ENCODE measurements around the gene PTPRJ. TPM values are rescaled to one million over a fixed set of nuclear protein-coding genes. Genes with fewer than 3 reads are reported as not detected.

PTPRJ gene
- total and polyA plus RNA-seq, 9 of the 15 experiments (the other 6 are each of a cell fraction or from before 2014, with no cell fraction given): 0.56 to 10.7 (median 4.8) TPM

DNA sequence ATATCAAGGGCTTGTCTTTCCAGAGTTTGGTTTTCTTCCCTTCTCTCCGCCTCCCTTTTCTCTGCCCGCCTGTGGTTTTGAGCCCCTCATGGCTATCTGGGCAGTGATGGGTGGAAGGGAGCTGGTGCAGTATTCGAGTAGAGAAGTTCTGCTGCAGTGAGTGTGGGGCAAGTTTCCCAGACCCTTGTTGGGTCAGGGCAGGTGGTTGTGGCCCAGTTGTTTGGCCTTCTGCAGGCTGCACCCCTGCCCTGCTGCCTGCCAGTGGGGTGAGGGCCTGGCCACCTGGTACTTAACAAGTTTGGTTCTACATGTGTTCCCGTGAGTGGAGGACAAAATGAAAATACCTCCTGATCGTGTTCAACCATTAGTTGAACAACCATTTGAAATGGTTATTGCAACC, 65.2 kb downstream of the PTPRJ start:
- intact Hi-C loops (cut with micrococcal nuclease) (no loop called here), in situ Hi-C loops (cut with MboI) (no loop called here)
- Histone ChIP-seq H3K27ac (ENCODE audit: extremely low read depth, low read depth, low read length) (no peak overlapping the region), H3K9me1 (ENCODE audit: control insufficient read depth, insufficient read depth, low read length) (no peaks in the 10 kb centered on the region), H3K27me3 (ENCODE audit: control insufficient read depth in 2 of 2, insufficient read depth in 2 of 2, low read length in 2 of 2) (no peaks in the 10 kb centered on the region), H3K4me1 (replicated peaks in 1 of 2; ENCODE audit: control insufficient read depth in 2 of 2, insufficient read depth in 2 of 2, low read length in 2 of 2) (no peaks in the 10 kb centered on the region; a peak in 1 of 5 replicates), H4K20me1 (replicated peaks; ENCODE audit: control insufficient read depth, insufficient read depth, low read length) (peaks cover 3% of the 10 kb centered on the region; the same call in 1 of the 2 replicates), H2AFZ (ENCODE audit: low read depth, low read length) (no peak overlapping the region), H3K4me3 (no peak overlapping the region), H3K79me2 (ENCODE audit: control insufficient read depth, insufficient read depth, low read length) (no peaks in the 10 kb centered on the region), H3K4me2 (ENCODE audit: insufficient read depth, low read length) (no peak overlapping the region), H3K9me3 (replicated peaks; ENCODE audit: control insufficient read depth, insufficient read depth, low read depth, low read length) (no peaks in the 10 kb centered on the region), H3K9ac (ENCODE audit: insufficient read depth in 1 of 2, low read depth in 2 of 2, low read length in 2 of 2) (peak overlapping the region in 1 of 2 experiments; percentile 54; a peak in 1 of 4 replicates), H3K36me3 (ENCODE audit: control insufficient read depth, insufficient read depth, low read length) (no peaks in the 10 kb centered on the region)
- DNase-seq (ENCODE audit: extremely low read depth in 1 of 4, low spot score in 3 of 4) (no peak), ATAC-seq (no peak), FAIRE-seq (no peak)
- BruUV-seq (replicated peaks): no TSS peak
- CTCF ChIA-PET (ENCODE audit: low intra/inter-chr PET ratio): no interaction called here
- POLR2A ChIA-PET: interaction anchor here (1.0 to 2.1 kb wide), 3 partner anchors 9 to 12 kb away, joined by 5 to 7 read pairs (median 6); no protein-coding TSS in a partner anchor
- WGBS (ENCODE audit: insufficient coverage, low coverage, missing lambda C conversion rate): 46% methylated on average over 5 of the region's 5 CpGs
- no peak for TF ChIP-seq BDP1 (IDR thresholded peaks at IDR 0.05; ENCODE audit: insufficient read depth, insufficient read length)
- no peak for TF ChIP-seq NONO (IDR thresholded peaks at IDR 0.05; ENCODE audit: low read depth in 2 of 2, low read length in 1 of 2)
- TF ChIP-seq, protein P1, sequence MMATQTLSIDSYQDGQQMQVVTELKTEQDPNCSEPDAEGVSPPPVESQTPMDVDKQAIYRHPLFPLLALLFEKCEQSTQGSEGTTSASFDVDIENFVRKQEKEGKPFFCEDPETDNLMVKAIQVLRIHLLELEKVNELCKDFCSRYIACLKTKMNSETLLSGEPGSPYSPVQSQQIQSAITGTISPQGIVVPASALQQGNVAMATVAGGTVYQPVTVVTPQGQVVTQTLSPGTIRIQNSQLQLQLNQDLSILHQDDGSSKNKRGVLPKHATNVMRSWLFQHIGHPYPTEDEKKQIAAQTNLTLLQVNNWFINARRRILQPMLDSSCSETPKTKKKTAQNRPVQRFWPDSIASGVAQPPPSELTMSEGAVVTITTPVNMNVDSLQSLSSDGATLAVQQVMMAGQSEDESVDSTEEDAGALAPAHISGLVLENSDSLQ (IDR thresholded peaks at IDR 0.05): no peak
- TF ChIP-seq, protein P2, sequence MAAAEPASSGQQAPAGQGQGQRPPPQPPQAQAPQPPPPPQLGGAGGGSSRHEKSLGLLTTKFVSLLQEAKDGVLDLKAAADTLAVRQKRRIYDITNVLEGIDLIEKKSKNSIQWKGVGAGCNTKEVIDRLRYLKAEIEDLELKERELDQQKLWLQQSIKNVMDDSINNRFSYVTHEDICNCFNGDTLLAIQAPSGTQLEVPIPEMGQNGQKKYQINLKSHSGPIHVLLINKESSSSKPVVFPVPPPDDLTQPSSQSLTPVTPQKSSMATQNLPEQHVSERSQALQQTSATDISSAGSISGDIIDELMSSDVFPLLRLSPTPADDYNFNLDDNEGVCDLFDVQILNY (CRISPR knock-in tag; IDR thresholded peaks at IDR 0.05): no peak
- no peak for TF ChIP-seq SIN3A (IDR thresholded peaks at IDR 0.05; ENCODE audit: borderline replicate concordance in 2 of 2, control insufficient read depth in 1 of 2, low read depth in 2 of 2, low read length in 2 of 2)
- TF ChIP-seq ZNF766 (CRISPR knock-in tag; conservative IDR thresholded peaks at IDR 0.05): no peak
- TF ChIP-seq SMAD2 (IDR thresholded peaks at IDR 0.05; ENCODE audit: low read depth, low read length): no peak
- TF ChIP-seq ELF4 (CRISPR knock-in tag; IDR thresholded peaks at IDR 0.05): no peak
- TF ChIP-seq PHF20 (IDR thresholded peaks at IDR 0.05; ENCODE audit: partially characterized antibody): no peak
- TF ChIP-seq SIRT6 (IDR thresholded peaks at IDR 0.05; ENCODE audit: low read depth, low read length): no peak
- TF ChIP-seq PTRF (tag; IDR thresholded peaks at IDR 0.05): no peak
- TF ChIP-seq NFRKB (IDR thresholded peaks at IDR 0.05; ENCODE audit: low read depth): no peak
- TF ChIP-seq SMARCA4 (IDR thresholded peaks at IDR 0.05): no peak
- TF ChIP-seq CAMTA2 (CRISPR knock-in tag; conservative IDR thresholded peaks at IDR 0.05): no peak

Measured in K562 (cell line).